Parathyroid adenoma (tissue), 2 donors: ENCODE data around the gene ABCC1.

Experiments used
- H2AFZ ChIP-seq: fragments of 300-600 bp; sonication (generic); one replicate; pipeline ENCODE4 v1.7.0; 2017; ENCODE audit warnings: antibody characterized with exemption, mild to moderate bottlenecking
- H3K27ac ChIP-seq: fragments of 300-600 bp; sonication (generic); one replicate; pipeline ENCODE4 v1.7.0; 2017
- H3K27me3 ChIP-seq: fragments of 300-600 bp; sonication (generic); one replicate; pipeline ENCODE4 v1.7.0; 2017; ENCODE audit warnings: low read length; ENCODE audit not compliant: control insufficient read depth, insufficient read depth
- H3K36me3 ChIP-seq: fragments of 300-600 bp; sonication (generic); one replicate; pipeline ENCODE4 v1.7.0; 2017; ENCODE audit warnings: low read length; ENCODE audit not compliant: control insufficient read depth, insufficient read depth
- H3K4me1 ChIP-seq: fragments of 300-600 bp; sonication (generic); one replicate; pipeline ENCODE4 v1.7.0; 2017; ENCODE audit warnings: control low read depth
- H3K4me2 ChIP-seq: fragments of 300-600 bp; sonication (generic); one replicate; pipeline ENCODE4 v1.7.0; 2017; ENCODE audit warnings: low read length
- H3K4me3 ChIP-seq: fragments of 300-600 bp; sonication (generic); one replicate; pipeline ENCODE4 v1.7.0; 2017; ENCODE audit warnings: low read depth, low read length
- H3K79me2 ChIP-seq: fragments of 300-600 bp; sonication (generic); one replicate; pipeline ENCODE4 v1.7.0; 2017; ENCODE audit warnings: control low read depth
- H3K9ac ChIP-seq: fragments of 300-600 bp; sonication (generic); one replicate; pipeline ENCODE4 v1.7.0; 2017; ENCODE audit warnings: mild to moderate bottlenecking
- H3K9me3 ChIP-seq: fragments of 300-600 bp; sonication (generic); one replicate; pipeline ENCODE4 v1.7.0; 2017; ENCODE audit warnings: low read length; ENCODE audit not compliant: control insufficient read depth
- CTCF ChIP-seq: fragments of 300-600 bp; sonication (generic); IDR thresholded peaks from one replicate; pipeline ENCODE4 v1.7.0; 2017; ENCODE audit warnings: antibody characterized with exemption, mild to moderate bottlenecking
- donor health status: primary hyperparathyroidism.

Gene ABCC1

DNA sequence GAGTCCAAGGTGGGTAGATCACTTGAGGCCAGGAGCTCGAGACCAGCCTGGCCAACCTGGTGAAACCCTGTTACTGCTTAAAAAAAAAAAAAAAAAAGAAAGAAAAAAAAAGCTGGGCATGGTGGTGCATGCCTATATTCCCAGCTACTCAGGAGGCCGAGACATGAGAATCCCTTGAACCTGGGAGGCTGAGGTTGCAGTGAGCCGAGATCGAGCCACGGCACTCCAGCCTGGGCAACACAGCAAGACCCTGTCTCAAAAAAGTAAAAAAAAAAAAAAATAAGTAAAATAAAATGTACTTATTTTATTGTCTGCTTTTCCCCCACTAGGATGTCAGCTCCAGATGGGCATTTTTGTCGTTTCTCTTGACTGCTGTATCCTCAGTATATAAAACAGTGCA is 107.7 kb downstream of the ABCC1 start:
- no peaks in the 10 kb centered on the region for H3K9me3 ChIP-seq
- no peak overlapping the region for H2AFZ ChIP-seq
- H3K9ac ChIP-seq, result no peak overlapping the region
- H3K27me3 ChIP-seq, result no peaks in the 10 kb centered on the region
- no peak overlapping the region for H3K27ac ChIP-seq
- TF ChIP-seq CTCF, result no peak
- no peaks in the 10 kb centered on the region for H3K36me3 ChIP-seq
- H3K4me1 ChIP-seq, result no peaks in the 10 kb centered on the region
- H3K79me2 ChIP-seq, result peaks cover 2% of the 10 kb centered on the region
- H3K4me3 ChIP-seq, result no peak overlapping the region
- H3K4me2 ChIP-seq, result no peak overlapping the region

DNA sequence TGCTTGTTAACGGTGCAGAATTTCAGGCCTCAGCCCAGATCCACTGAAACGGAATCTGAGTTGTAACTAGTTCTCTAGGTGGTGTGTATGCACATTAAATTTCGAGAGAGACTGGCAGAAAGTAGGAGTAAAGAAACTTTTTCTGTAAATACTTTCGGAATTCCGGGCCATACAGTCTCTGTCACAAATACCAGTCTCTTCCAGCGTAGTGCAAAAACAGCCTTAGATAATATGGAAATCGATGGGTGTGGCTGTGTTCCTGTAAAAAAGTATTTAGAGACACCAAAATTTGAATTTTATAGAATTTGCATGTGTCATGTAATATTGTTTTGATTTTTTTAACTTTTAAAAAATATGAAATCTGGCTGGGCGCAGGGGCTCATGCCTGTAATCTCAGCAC is 109.7 kb downstream of the ABCC1 start:
- no peaks in the 10 kb centered on the region for H3K27me3 ChIP-seq
- H3K4me2 ChIP-seq, result no peak overlapping the region
- no peaks in the 10 kb centered on the region for H3K4me1 ChIP-seq
- no peak for TF ChIP-seq CTCF
- H2AFZ ChIP-seq, result no peak overlapping the region
- H3K36me3 ChIP-seq, result no peaks in the 10 kb centered on the region
- no peak overlapping the region for H3K4me3 ChIP-seq
- no peak overlapping the region for H3K9ac ChIP-seq
- no peaks in the 10 kb centered on the region for H3K9me3 ChIP-seq
- peaks cover 2% of the 10 kb centered on the region for H3K79me2 ChIP-seq
- H3K27ac ChIP-seq, result no peak overlapping the region

GRCh38 chr16:16059895-16060590 is 110.6 kb downstream of the ABCC1 start:
- Histone ChIP-seq H3K4me3 (no peak overlapping the region), H3K4me1 (no peaks in the 10 kb centered on the region), H2AFZ (no peak overlapping the region), H3K9me3 (no peaks in the 10 kb centered on the region), H3K27me3 (no peaks in the 10 kb centered on the region), H3K9ac (no peak overlapping the region), H3K4me2 (no peak overlapping the region), H3K27ac (no peak overlapping the region), H3K79me2 (peaks cover 2% of the 10 kb centered on the region), H3K36me3 (no peaks in the 10 kb centered on the region)
- no peak for TF ChIP-seq CTCF

- Histone ChIP-seq H3K4me3 (no peak overlapping the region), H3K79me2 (peaks cover 2% of the 10 kb centered on the region), H3K27ac (no peak overlapping the region), H3K27me3 (no peaks in the 10 kb centered on the region), H3K9me3 (no peaks in the 10 kb centered on the region), H2AFZ (no peak overlapping the region), H3K4me2 (no peak overlapping the region), H3K36me3 (no peaks in the 10 kb centered on the region), H3K4me1 (no peaks in the 10 kb centered on the region), H3K9ac (no peak overlapping the region)
- no peak for TF ChIP-seq CTCF
Measured at GRCh38 chr16:16062023-16062937, 112.9 kb downstream of the ABCC1 start.
